GM13977 (cell line): ENCODE results near the gene IL6R.

Experiments
- DNase-seq: peaks from one replicate; pipeline ENCODE4 v3.0.0; 2012; ENCODE audit warnings: low spot score
- in situ Hi-C: fragments of 300-500 bp; cut with MboI; formaldehyde crosslinking; loops from one replicate; pipeline ENCODE4 v1.12.0; 2022; ENCODE audit warnings: low sequenced_read_pairs, low pct_unique_long_range_greater_than_20kb, mixed read lengths, inconsistent platforms; ENCODE audit not compliant: unreplicated experiment
- TF ChIP-seq, protein P1 (sequence below): IDR thresholded peaks from 2 replicates; pipeline ENCODE4 v1.5.1; 2012; ENCODE audit warnings: mild to moderate bottlenecking, control low read depth; ENCODE audit not compliant: insufficient read depth; ENCODE audit errors: extremely low read depth, missing control alignments

IL6R gene

DNA sequence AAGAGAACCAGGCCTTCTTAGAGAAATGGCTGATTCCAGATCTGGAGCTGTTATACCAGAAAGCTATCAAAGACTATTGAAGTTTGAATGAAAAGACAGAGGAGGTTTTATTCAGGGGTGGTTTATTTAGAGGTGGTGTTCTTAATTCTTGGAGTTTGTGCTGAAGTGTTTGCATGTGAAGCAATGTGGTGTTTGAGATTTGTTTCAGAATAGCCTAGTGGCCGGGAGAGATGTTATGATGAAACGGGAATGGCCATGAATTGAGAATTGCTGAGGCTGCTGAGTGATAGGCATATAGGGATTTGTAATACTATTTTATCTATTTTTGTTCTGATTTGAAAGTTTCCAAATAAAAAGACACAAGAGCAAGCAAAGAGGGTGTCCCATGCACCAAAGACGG, 107.6 kb downstream of the IL6R start:
- in situ Hi-C loops: no loop called here
- TF ChIP-seq, protein P1, sequence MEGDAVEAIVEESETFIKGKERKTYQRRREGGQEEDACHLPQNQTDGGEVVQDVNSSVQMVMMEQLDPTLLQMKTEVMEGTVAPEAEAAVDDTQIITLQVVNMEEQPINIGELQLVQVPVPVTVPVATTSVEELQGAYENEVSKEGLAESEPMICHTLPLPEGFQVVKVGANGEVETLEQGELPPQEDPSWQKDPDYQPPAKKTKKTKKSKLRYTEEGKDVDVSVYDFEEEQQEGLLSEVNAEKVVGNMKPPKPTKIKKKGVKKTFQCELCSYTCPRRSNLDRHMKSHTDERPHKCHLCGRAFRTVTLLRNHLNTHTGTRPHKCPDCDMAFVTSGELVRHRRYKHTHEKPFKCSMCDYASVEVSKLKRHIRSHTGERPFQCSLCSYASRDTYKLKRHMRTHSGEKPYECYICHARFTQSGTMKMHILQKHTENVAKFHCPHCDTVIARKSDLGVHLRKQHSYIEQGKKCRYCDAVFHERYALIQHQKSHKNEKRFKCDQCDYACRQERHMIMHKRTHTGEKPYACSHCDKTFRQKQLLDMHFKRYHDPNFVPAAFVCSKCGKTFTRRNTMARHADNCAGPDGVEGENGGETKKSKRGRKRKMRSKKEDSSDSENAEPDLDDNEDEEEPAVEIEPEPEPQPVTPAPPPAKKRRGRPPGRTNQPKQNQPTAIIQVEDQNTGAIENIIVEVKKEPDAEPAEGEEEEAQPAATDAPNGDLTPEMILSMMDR: no peak
- no peak for DNase-seq

GRCh38 chr1:154514066-154514553, 109.0 kb downstream of the IL6R start:
- TF ChIP-seq, protein P1: no peak
- no peak for DNase-seq
- in situ Hi-C loops: no loop called here

- TF ChIP-seq, protein P1: no peak
- DNase-seq: no peak
- in situ Hi-C loops: no loop called here
Observed at GRCh38 chr1:154517661-154518060, 112.5 kb downstream of the IL6R start.
